HG03460 (cell line): ENCODE results near the gene ZC3H10.
"Not testable (repeated sequence)": the region's sequence is repeated elsewhere in the genome, so short reads cannot be mapped to it uniquely, and the experiment has no call there.

Source experiments
- ATAC-seq: cut with Tn5 transposase; IDR thresholded peaks from one replicate; pipeline ENCODE4 v1.9.1; 2021; ENCODE audit not compliant: unreplicated experiment

Gene ZC3H10, protein sequence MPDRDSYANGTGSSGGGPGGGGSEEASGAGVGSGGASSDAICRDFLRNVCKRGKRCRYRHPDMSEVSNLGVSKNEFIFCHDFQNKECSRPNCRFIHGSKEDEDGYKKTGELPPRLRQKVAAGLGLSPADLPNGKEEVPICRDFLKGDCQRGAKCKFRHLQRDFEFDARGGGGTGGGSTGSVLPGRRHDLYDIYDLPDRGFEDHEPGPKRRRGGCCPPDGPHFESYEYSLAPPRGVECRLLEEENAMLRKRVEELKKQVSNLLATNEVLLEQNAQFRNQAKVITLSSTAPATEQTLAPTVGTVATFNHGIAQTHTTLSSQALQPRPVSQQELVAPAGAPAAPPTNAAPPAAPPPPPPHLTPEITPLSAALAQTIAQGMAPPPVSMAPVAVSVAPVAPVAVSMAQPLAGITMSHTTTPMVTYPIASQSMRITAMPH

DNA sequence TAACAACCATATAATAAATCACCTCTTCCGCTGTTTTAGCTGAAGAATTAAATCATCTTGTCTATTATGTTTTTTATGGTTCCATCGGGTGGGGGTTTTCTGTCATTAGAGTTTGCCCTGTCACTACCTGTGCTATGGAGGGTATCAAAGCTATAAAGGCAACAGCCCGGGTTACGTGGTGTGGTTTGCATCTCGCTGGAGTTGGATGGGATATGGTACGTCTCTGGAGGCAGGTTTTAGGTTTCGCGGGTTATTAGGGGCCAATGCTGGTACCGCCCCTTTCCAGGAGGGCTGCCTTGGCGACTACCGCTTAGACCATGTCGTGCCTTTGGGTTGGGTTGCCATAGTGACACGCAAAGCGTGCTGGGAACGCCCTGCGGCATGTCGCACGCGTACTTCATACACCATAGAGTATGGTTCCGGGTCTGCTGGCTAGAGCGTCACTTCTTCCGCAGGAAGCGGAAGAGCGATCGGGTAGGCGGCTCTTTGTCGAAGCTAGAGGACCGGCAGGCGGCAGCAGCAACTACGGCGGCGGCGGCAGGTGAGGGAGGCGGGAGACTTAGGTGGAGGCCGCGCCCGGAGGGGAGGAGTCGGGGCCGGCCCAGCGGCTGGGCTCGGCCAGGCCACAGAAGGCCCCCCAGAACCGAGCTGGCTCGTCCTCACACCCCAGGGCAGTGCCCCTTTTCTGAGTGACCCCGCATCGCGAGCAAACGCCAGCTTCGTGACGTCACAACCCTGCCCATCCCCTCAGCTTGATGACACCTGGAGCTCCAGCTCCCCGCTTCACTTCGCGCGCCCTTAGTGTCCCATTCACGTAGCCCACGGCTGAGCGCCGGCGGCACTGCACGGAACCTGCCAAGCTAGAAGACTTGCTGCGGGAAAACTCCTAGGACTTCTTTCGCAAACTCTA lies at the start of gene ZC3H10:
TSS of gene ZC3H10 (plus strand) at position 489 of the 910 bp plus-strand sequence. CDS start 2,297 bp downstream, outside the sequence.
- peak; percentile 71 for ATAC-seq

GRCh38 chr12:56071648-56072047 lies 46.4 kb upstream of the ZC3H10 start:
- no peak for ATAC-seq

DNA sequence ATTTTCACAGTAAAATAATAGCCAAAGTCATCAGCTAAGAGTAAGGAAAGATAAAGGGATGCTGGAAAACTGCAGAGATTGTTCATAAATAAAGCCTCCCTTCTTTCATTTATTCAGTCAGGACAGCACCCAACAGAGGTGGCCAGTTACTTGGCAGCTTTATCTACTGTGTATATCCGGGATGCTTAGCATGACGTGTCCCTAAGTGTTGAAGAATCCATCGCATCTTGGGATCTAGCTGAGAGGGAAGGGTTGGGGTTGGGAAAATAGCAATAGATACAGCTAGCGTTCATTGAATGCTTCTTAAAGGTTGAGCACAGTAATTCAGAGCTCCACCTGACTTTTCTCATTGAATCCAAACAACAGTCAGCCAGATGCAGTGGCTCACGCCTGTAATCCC lies 43.7 kb upstream of the ZC3H10 start:
- ATAC-seq = no peak

GRCh38 chr12:56077966-56078365 lies 40.1 kb upstream of the ZC3H10 start:
- not testable (repeated sequence) for ATAC-seq

- no peak for ATAC-seq
Observed at GRCh38 chr12:56078427-56078826, 39.6 kb upstream of the ZC3H10 start.

DNA sequence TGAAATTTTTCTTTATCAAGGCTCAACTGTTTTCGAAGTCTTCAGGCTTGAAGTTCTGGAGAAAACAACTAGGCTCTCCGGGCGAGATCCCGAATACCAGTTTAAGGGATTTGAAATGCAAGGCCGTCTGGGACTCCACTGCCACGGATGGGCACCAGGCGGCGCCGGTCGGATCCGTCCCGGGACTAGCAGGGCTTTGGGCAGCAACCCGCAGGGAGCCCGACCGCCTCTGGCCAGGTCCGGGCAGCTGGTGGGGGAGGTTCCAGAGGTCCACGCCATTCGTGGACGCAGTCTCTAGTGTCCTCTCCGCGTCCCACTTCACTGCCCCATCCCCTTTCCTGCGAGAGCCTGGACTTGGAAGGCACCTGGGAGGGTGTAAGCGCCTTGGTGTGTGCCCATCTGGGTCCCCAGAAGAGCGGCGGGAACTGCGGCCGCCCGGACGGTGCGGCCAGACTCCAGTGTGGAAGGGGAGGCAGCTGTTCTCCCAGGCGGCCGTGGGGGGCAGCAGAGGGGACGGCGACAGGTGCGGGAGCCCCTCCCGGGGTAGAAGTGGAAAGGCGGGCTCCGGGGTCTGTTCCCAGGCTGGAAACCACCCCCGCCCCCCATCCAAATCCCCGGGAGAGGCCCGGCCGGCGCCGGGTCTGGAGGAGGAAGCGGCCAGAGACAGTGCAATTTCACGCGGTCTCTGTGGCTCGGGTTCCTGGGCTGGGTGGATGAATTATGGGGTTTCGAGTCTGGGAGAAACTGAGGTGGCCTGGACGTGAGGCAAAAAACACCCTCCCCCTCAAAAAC lies 38.9 kb upstream of the ZC3H10 start:
- peak; percentile 74 for ATAC-seq

GRCh38 chr12:56079723-56080555 lies 38.1 kb upstream of the ZC3H10 start, which contains the start of gene ERBB3:
Gene ERBB3 (plus strand): TSS chr12:56080165. CDS start chr12:56080301, 136 bp downstream.
- no peak for ATAC-seq

- ATAC-seq = no peak
Observed at GRCh38 chr12:56080556-56081138, 37.4 kb upstream of the ZC3H10 start.

- ATAC-seq = no peak
Observed at GRCh38 chr12:56081393-56082347, 36.4 kb upstream of the ZC3H10 start.

- ATAC-seq = no peak
Observed at GRCh38 chr12:56082382-56082781, 35.7 kb upstream of the ZC3H10 start.

GRCh38 chr12:56082967-56083366 lies 35.1 kb upstream of the ZC3H10 start:
- no peak for ATAC-seq

- ATAC-seq = no peak
Observed at GRCh38 chr12:56084958-56085543, 33.0 kb upstream of the ZC3H10 start.

DNA sequence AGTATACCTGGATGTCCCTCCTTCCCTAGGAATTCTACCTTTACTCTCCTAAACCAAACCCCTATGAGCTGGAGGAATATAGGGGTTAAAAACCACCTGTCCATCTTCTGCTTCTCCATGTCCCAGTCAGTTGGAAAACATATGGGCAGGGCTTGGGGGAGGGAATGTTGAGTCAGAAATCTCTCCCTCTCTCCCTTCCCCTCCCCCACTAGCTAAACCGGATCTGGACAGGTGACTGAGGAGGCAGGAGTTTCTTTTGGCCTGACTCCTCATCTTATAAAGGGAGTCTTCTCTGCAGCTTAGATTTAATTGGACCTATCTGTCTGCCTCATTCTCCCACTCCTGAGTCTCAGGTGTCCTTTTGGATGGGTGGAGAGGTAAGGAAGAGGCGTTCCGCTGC lies 32.0 kb upstream of the ZC3H10 start:
- no peak for ATAC-seq

GRCh38 chr12:56086608-56087007 lies 31.5 kb upstream of the ZC3H10 start:
- ATAC-seq = no peak

DNA sequence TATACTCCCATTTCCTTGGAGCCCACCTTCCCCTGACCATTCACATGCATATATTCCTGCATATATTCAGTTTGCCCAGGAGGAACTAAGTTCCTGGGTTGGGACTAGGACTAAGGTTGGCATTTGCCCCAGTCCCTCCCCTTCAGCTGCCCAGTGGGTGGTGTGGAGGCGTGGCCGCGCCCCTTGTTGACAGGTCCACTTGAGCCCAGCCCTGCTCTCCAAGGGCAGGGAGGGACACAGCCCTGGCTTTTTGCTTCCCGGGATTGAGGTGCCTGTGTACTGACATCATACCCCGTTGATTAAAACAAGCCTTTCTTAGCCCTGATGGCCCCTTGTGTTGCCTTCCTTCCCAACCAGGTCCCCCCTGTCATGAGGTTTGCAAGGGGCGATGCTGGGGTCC lies 30.8 kb upstream of the ZC3H10 start:
- ATAC-seq = no peak

DNA sequence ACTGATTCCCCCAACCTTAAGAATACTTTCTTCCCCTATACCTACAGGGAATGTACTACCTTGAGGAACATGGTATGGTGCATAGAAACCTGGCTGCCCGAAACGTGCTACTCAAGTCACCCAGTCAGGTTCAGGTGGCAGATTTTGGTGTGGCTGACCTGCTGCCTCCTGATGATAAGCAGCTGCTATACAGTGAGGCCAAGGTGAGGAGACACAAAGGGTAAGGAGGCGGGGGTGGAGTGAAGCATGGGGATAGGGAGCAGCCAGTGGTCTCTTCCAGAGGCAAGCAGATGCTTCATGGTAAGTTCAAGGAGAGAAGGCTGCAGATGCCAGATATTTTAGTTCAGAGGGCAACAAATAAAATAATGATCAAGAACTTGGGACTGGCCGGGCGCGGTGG lies 20.3 kb upstream of the ZC3H10 start:
- ATAC-seq = no peak

DNA sequence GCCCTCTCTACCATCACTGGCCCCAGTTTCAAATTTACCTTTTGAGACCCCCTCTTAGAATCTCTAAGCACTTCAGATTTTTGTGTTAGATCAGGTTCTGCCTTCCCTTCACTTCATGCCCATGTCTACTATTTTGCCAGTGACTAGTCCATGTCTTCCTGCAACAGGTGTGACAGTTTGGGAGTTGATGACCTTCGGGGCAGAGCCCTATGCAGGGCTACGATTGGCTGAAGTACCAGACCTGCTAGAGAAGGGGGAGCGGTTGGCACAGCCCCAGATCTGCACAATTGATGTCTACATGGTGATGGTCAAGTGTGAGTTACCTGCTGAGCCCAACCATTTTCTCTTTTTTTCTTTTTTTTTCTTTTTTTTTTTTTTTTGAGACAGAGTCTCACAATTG lies 19.5 kb upstream of the ZC3H10 start:
- ATAC-seq = no peak

DNA sequence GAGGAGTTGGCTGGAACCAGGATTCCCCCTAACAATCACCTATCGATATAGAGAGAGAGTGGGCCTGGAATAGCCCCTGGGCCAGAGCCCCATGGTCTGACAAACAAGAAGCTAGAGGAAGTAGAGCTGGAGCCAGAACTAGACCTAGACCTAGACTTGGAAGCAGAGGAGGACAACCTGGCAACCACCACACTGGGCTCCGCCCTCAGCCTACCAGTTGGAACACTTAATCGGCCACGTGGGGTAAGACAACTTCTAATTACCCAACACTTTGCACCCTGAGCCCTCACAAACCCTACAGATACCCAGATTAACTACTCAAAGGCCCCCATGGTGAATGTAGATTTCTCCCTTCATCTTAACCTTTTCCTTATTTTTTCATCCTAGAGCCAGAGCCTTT lies 18.3 kb upstream of the ZC3H10 start:
- ATAC-seq = no peak
